HL-60 (cell line): ENCODE measurements around the gene PLEKHJ1.

ENCODE experiments used
- CTCF ChIP-seq: IDR thresholded peaks from one replicate; pipeline ENCODE4 v1.5.1; 2011; ENCODE audit warnings: low read length, control low read depth, inconsistent platforms; ENCODE audit not compliant: insufficient read depth
- GABPA ChIP-seq: IDR thresholded peaks from 2 replicates; pipeline ENCODE4 v1.6.1; 2012; ENCODE audit warnings: low read depth
- POLR2AphosphoS5 ChIP-seq: IDR thresholded peaks from 2 replicates; pipeline ENCODE4 v1.6.1; 2012; ENCODE audit warnings: low read depth
- REST ChIP-seq: IDR thresholded peaks from 2 replicates; pipeline ENCODE4 v1.6.1; 2012; ENCODE audit warnings: low read depth; ENCODE audit not compliant: insufficient replicate concordance

DNA sequence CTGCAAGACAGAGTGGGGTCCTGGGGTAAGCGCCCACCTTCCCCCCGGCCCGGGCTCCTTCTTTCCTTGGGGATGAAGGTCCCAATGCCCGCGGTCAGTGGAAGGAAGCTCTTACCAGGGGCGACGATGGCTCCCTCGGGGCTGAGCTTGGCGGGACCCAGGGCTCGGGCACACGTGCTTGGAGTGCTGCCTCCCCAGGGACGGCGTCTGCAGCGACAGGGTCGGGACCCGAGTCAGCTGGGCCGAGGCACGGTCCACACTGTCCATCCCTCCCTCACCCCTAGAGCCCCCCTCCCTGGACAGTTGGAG is 16.6 kb upstream of the PLEKHJ1 start:
- no peak for TF ChIP-seq CTCF
- no peak for TF ChIP-seq POLR2AphosphoS5
- no peak for TF ChIP-seq GABPA
- TF ChIP-seq REST: no peak
